Subcutaneous adipose tissue (tissue), 4 donors: ENCODE measurements around the gene CD247. TPM values are rescaled to one million over a fixed set of nuclear protein-coding genes. Genes with fewer than 3 reads are reported as not detected.

Experiments used
- CTCF ChIP-seq: fragments of 450-650 bp; IDR thresholded peaks from one replicate; pipeline ENCODE4 v1.5.1; 2016; ENCODE audit warnings: low read depth, mild to moderate bottlenecking, control low read depth, antibody characterized with exemption, moderate library complexity
- total RNA-seq, 4 donors: library from RNA; depleted of rRNA; stranded (reverse); fragments of >200 nt; gene quantifications; one replicate each; pipeline ENCODE4 v1.1.0, GENCODE V29; 2016

Gene CD247
- total RNA-seq, 4 donors from 2014 or later, result 1.3 to 3.4 (median 2.1) TPM

DNA sequence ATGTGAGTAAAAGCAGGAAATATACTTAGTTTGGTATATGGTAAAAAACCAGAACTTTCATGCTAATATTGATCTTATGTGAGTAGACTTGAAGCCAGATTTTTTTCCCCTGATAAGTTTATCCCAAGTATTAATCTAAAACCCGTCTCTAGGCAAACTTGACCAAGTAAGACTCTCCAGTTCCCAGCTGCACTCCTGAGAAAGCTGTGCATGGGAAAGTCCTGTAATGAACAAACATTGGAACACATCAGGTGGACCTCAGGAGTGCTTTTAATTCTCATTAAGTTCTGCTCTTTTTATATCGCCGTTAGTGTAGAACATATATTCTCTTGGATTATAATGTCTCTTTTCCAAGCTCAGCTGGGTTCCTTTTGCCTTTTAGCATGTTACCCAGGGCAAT lies 105.0 kb downstream of the CD247 start:
- no peak for TF ChIP-seq CTCF

GRCh38 chr1:167412920-167413319 lies 105.4 kb downstream of the CD247 start:
- TF ChIP-seq CTCF, result no peak

- no peak for TF ChIP-seq CTCF
Observed at GRCh38 chr1:167412072-167412471, 106.3 kb downstream of the CD247 start.

GRCh38 chr1:167409183-167409582 lies 109.1 kb downstream of the CD247 start:
- no peak for TF ChIP-seq CTCF

DNA sequence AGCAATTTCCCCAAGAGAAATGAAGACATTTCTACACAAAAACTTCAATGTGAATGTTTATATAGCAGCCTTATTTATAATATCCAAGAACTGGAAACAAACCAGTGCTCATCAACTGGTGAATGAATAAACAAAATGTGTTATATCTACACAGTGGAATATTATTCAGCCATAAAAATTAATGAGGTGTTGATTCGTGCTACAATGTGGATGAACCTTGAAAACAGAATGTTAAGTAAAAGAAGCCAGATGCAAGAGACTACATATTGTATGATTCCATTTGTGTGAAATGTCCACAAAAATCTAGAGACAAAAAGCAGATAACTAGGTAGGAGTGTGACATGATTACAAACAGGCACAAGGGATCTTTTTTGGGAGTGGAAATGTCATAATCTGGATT lies 110.0 kb downstream of the CD247 start:
- no peak for TF ChIP-seq CTCF

- no peak for TF ChIP-seq CTCF
Observed at GRCh38 chr1:167404908-167405307, 113.4 kb downstream of the CD247 start.

DNA sequence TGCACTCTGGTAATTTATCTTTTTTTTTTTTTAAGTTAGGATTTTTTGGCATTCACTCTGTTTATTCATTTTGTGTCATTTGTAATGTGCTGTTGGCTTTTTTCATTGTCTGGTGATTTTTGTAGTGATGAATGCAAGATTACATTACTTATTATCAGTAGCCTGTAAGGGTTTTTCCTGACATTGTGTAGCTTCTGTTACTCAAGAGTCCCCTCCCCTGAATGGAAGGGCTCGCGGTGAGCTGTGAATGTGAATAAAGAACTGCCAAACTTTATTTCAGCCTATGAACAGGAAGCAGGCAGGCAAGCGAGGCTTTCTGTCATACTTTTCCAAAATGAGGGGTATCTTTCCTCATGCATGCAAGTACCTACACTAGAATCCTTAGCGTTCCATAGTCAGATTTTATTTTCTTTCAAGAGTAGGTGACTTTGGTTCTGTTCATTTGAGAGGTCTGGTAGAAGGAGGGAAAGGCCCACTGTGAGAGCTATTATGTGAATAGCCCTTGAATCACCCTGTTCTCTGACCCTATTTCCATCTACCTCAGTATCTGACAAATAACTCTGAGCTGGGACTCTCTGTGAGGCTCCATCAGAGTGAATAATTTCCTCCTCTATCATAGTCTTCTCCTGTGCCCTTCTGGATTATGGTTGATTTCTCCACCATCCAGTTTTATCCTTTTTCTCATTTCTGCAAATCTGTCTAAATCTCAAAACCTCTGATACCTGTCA lies 114.0 kb downstream of the CD247 start:
- no peak for TF ChIP-seq CTCF
